Esophagus squamous epithelium (tissue), 4 donors: ENCODE results near the gene MED10.

Source experiments
- POLR2A ChIP-seq, 4 donors: fragments of 450-650 bp; IDR thresholded peaks; one replicate each; pipeline ENCODE4 v1.6.1; 2017; ENCODE audit warnings: antibody characterized with exemption in 4 of 4, mild to moderate bottlenecking in 4 of 4, moderate library complexity in 3 of 4
- TF ChIP-seq, protein P1 (sequence below), 6 experiments: fragments of 450-650 bp in 4 of 6; fragments of 200-600 bp in 2 of 6; sonication (generic) in 2 of 6; IDR thresholded peaks; one replicate each; pipeline ENCODE4 v1.5.1; 2016 to 2019; ENCODE audit warnings: antibody characterized with exemption in 6 of 6, mild to moderate bottlenecking in 4 of 6, moderate library complexity in 4 of 6

DNA sequence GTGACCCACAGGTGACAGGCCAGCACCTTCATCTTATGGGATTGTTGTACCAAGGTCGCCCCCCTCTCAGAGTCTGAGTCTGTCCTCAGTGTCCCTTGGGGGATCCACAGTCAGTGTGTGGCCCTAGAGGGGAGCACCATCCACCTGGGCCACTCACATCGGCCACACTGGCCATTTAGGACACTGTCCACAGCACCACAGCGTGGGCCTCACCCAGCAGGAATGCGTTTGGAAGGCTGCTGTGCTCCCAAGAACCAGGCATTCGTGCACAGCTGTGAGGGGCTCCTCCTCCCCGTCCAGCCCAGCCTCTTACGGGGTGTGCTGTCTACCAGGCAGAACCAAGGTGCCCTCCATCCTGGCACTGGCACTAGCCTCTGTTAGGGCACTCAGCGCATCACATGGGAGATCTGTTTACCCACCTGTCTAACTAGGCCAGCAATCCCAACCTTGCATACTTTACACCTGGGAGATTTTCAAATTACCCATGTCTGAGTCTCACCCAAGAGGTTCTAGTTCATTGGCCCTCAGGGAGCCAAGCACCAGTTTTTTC is 45.8 kb upstream of the MED10 start:
- TF ChIP-seq, protein P1, sequence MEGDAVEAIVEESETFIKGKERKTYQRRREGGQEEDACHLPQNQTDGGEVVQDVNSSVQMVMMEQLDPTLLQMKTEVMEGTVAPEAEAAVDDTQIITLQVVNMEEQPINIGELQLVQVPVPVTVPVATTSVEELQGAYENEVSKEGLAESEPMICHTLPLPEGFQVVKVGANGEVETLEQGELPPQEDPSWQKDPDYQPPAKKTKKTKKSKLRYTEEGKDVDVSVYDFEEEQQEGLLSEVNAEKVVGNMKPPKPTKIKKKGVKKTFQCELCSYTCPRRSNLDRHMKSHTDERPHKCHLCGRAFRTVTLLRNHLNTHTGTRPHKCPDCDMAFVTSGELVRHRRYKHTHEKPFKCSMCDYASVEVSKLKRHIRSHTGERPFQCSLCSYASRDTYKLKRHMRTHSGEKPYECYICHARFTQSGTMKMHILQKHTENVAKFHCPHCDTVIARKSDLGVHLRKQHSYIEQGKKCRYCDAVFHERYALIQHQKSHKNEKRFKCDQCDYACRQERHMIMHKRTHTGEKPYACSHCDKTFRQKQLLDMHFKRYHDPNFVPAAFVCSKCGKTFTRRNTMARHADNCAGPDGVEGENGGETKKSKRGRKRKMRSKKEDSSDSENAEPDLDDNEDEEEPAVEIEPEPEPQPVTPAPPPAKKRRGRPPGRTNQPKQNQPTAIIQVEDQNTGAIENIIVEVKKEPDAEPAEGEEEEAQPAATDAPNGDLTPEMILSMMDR (IDR thresholded peaks at IDR 0.05): no peak
- no peak for TF ChIP-seq POLR2A (IDR thresholded peaks at IDR 0.05)
